H9 (cell line): ENCODE results near the gene IMMP1L. TPM values are rescaled to one million over a fixed set of nuclear protein-coding genes. Genes with fewer than 3 reads are reported as not detected.

ENCODE experiments used
- DNase-seq: peaks from one replicate; pipeline ENCODE4 v3.0.0-alpha.2; 2017
- H2AFZ ChIP-seq: one replicate; pipeline ENCODE4 v1.6.1; 2013; ENCODE audit warnings: mild to moderate bottlenecking, low read length, control low read depth, moderate library complexity
- H2AK5ac ChIP-seq: 2 replicates; pipeline ENCODE4 v1.6.1; 2013; ENCODE audit warnings: low read length, control low read depth, mixed read lengths; ENCODE audit not compliant: insufficient read length
- H2BK120ac ChIP-seq: one replicate; pipeline ENCODE4 v1.6.1; 2013; ENCODE audit warnings: low read depth, mild to moderate bottlenecking, low read length, control low read depth, inconsistent platforms; ENCODE audit not compliant: poor library complexity, severe bottlenecking
- H2BK12ac ChIP-seq: 2 replicates; pipeline ENCODE4 v1.6.1; 2013; ENCODE audit warnings: low read length, control low read depth, mixed read lengths, low read depth; ENCODE audit not compliant: insufficient read length
- H2BK15ac ChIP-seq: 2 replicates; pipeline ENCODE4 v1.6.1; 2013; ENCODE audit warnings: low read depth, low read length, control low read depth
- H2BK20ac ChIP-seq: one replicate; pipeline ENCODE4 v1.6.1; 2013; ENCODE audit warnings: low read depth, mild to moderate bottlenecking, low read length, control low read depth, inconsistent platforms; ENCODE audit not compliant: poor library complexity, severe bottlenecking
- H2BK5ac ChIP-seq: 2 replicates; pipeline ENCODE4 v1.6.1; 2013; ENCODE audit warnings: low read length, control low read depth, mixed read lengths; ENCODE audit not compliant: insufficient read length
- H3K14ac ChIP-seq: 2 replicates; pipeline ENCODE4 v1.6.1; 2013; ENCODE audit warnings: low read length, control low read depth; ENCODE audit not compliant: insufficient read depth
- H3K18ac ChIP-seq: 2 replicates; pipeline ENCODE4 v1.6.1; 2013; ENCODE audit warnings: low read depth, mild to moderate bottlenecking, mixed read lengths, low read length, control low read depth; ENCODE audit not compliant: insufficient read length
- H3K23ac ChIP-seq: 2 replicates; pipeline ENCODE4 v1.6.1; 2013; ENCODE audit warnings: low read length, control low read depth, mixed read lengths, low read depth; ENCODE audit not compliant: insufficient read length
- H3K23me2 ChIP-seq: 2 replicates; pipeline ENCODE4 v1.6.1; 2013; ENCODE audit warnings: low read depth, mild to moderate bottlenecking, mixed read lengths, low read length, control low read depth; ENCODE audit not compliant: insufficient read length, poor library complexity, severe bottlenecking
- H3K27ac ChIP-seq: 2 replicates; pipeline ENCODE4 v1.5.1; 2013; ENCODE audit warnings: low read length, control low read depth, mixed read lengths, low read depth; ENCODE audit not compliant: insufficient read length
- H3K27me3 ChIP-seq: 2 replicates; pipeline ENCODE4 v1.6.1; 2013; ENCODE audit warnings: low read length, control low read depth, inconsistent platforms; ENCODE audit not compliant: insufficient read depth
- H3K4ac ChIP-seq: 2 replicates; pipeline ENCODE4 v1.6.1; 2013; ENCODE audit warnings: low read depth, mild to moderate bottlenecking, control low read depth, inconsistent platforms, low read length, moderate library complexity
- H3K4me1 ChIP-seq: 2 replicates; pipeline ENCODE4 v1.6.1; 2013; ENCODE audit warnings: low read length, control low read depth, inconsistent platforms; ENCODE audit not compliant: insufficient read depth
- H3K4me2 ChIP-seq: 2 replicates; pipeline ENCODE4 v1.6.1; 2013; ENCODE audit warnings: low read length, control low read depth, mixed read lengths; ENCODE audit not compliant: insufficient read length, insufficient read depth
- H3K56ac ChIP-seq: 2 replicates; pipeline ENCODE4 v1.6.1; 2013; ENCODE audit warnings: low read depth, mild to moderate bottlenecking, mixed read lengths, low read length, control low read depth; ENCODE audit not compliant: insufficient read length
- H3K79me1 ChIP-seq: 2 replicates; pipeline ENCODE4 v1.6.1; 2013; ENCODE audit warnings: low read depth, mild to moderate bottlenecking, moderate library complexity, low read length, control low read depth, inconsistent platforms; ENCODE audit not compliant: insufficient read depth, poor library complexity, severe bottlenecking
- H3K79me2 ChIP-seq: 2 replicates; pipeline ENCODE4 v1.6.1; 2013; ENCODE audit warnings: low read length, control low read depth, inconsistent platforms; ENCODE audit not compliant: insufficient read depth
- H3K9ac ChIP-seq: 2 replicates; pipeline ENCODE4 v1.6.1; 2013; ENCODE audit warnings: low read length, control low read depth, mixed read lengths; ENCODE audit not compliant: insufficient read length; ENCODE audit errors: extremely low read depth
- H3K9me3 ChIP-seq: one replicate; pipeline ENCODE4 v1.6.1; 2013; ENCODE audit warnings: low read depth, low read length, inconsistent platforms; ENCODE audit not compliant: control insufficient read depth
- H3T11ph ChIP-seq: one replicate; pipeline ENCODE4 v1.6.1; 2013; ENCODE audit warnings: mild to moderate bottlenecking, low read length, control low read depth, inconsistent platforms
- H4K20me1 ChIP-seq: one replicate; pipeline ENCODE4 v1.6.1; 2013; ENCODE audit not compliant: control insufficient read depth, insufficient read length, insufficient read depth
- H4K5ac ChIP-seq: 2 replicates; pipeline ENCODE4 v1.6.1; 2013; ENCODE audit warnings: low read depth, mild to moderate bottlenecking, mixed read lengths, low read length, control low read depth; ENCODE audit not compliant: insufficient read length
- H4K8ac ChIP-seq: replicated peaks from 2 replicates; pipeline ENCODE4 v1.6.1; 2013; ENCODE audit warnings: low read length, control low read depth, mixed read lengths, low read depth; ENCODE audit not compliant: insufficient read length
- H4K91ac ChIP-seq: 2 replicates; pipeline ENCODE4 v1.6.1; 2013; ENCODE audit warnings: low read depth, mild to moderate bottlenecking, moderate library complexity, mixed read lengths, low read length, control low read depth; ENCODE audit not compliant: insufficient read length
- H3K27ac Mint-ChIP-seq, 3 experiments: 2 replicates in 2 of 3; 3 replicates in 1 of 3; pipeline ENCODE4 v1.8.0; 2020 to 2021; ENCODE audit warnings: mixed read lengths in 3 of 3, mild to moderate bottlenecking in 1 of 3, moderate library complexity in 1 of 3
- H3K27me3 Mint-ChIP-seq: 2 replicates; pipeline ENCODE4 v1.8.0; 2021; ENCODE audit warnings: low read depth, mild to moderate bottlenecking, moderate library complexity, mixed read lengths
- H3K36me3 Mint-ChIP-seq, 3 experiments: 2 replicates in 2 of 3; 3 replicates in 1 of 3; pipeline ENCODE4 v1.8.0; 2020 to 2021; ENCODE audit warnings: low read depth in 3 of 3, mixed read lengths in 3 of 3; ENCODE audit not compliant: insufficient read depth in 1 of 3
- H3K4me1 Mint-ChIP-seq, 2 experiments: 2 replicates each; pipeline ENCODE4 v1.8.0; 2020; ENCODE audit warnings: mixed read lengths in 2 of 2
- H3K4me3 Mint-ChIP-seq, 2 experiments: 2 replicates in 1 of 2; 3 replicates in 1 of 2; pipeline ENCODE4 v1.8.0; 2020 to 2021; ENCODE audit warnings: mild to moderate bottlenecking in 2 of 2, mixed read lengths in 2 of 2, moderate library complexity in 1 of 2
- H3K9me3 Mint-ChIP-seq, 2 experiments: 2 replicates in 1 of 2; 3 replicates in 1 of 2; pipeline ENCODE4 v1.8.0; 2020; ENCODE audit warnings: mild to moderate bottlenecking in 2 of 2, mixed read lengths in 2 of 2, moderate library complexity in 1 of 2
- WGBS: extraction: QIAGEN DNeasy Blood & Tissue Kit; methylation state at CpG from one replicate; pipeline ENCODE4 v1.1.7; 2013; ENCODE audit warnings: missing lambda C conversion rate, low lambda C conversion rate, mixed read lengths; ENCODE audit not compliant: insufficient read length; ENCODE audit errors: extremely low coverage; 5-methylcytosine and 5-hydroxymethylcytosine counted together
- total RNA-seq: library from RNA; stranded (reverse); gene quantifications from 2 replicates; pipeline ENCODE4 v1.2.1, GENCODE V29; 2021
- TF ChIP-seq, protein P1 (sequence below): fragments of 200-600 bp; sonication (generic); conservative IDR thresholded peaks from 3 replicates; pipeline ENCODE4 v1.8.0; 2021; ENCODE audit warnings: antibody characterized with exemption, mild to moderate bottlenecking

IMMP1L gene
- total RNA-seq, 1 experiment from 2014 or later = 27.0 TPM

DNA sequence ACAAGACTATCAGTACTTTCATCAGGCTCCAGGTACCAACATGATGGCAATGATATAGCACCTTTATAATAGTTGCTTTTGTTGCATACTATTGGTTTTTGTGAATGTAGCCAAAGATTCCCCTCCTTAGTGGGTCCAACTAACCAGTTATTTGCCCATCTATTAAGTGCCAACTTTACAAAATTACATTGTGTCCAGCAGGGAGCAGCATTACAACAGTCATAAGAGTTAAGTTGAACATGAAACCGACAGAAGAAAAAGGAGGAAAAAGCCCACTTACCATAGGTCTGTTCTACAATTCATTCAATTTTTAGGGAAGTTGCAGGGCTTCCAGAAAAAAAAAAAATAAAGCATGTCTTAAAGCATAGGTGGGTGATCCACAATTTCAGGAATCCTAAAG lies 21.6 kb downstream of the IMMP1L start:
- Mint-ChIP-seq H3K9me3 (no peaks in the 10 kb centered on the region), H3K27me3 (no peaks in the 10 kb centered on the region), H3K4me1 (peaks cover 28 to 34% of the 10 kb centered on the region in 2 experiments), H3K36me3 (peaks cover under 1 to 6% (median 5%) of the 10 kb centered on the region in 3 experiments; a peak in 5 of 7 replicates), H3K27ac (no peak overlapping the region), H3K4me3 (no peak overlapping the region)
- Histone ChIP-seq H3K27me3 (no peaks in the 10 kb centered on the region), H3K9me3 (no peaks in the 10 kb centered on the region), H3K79me1 (no peaks in the 10 kb centered on the region), H4K8ac (no peak overlapping the region), H2BK20ac (no peak overlapping the region), H3K79me2 (no peaks in the 10 kb centered on the region; the same call in 1 of the 2 replicates), H3K18ac (no peak overlapping the region), H2AK5ac (no peak overlapping the region), H3K56ac (no peak overlapping the region), H3K23ac (no peak overlapping the region), H2BK120ac (no peak overlapping the region), H3K4me1 (peaks cover 2% of the 10 kb centered on the region; the same call in 1 of the 2 replicates), H2BK5ac (no peak overlapping the region), H4K5ac (no peak overlapping the region), H2BK15ac (no peak overlapping the region), H4K20me1 (no peaks in the 10 kb centered on the region), H3K9ac (no peak overlapping the region), H4K91ac (no peak overlapping the region), H3K14ac (no peak overlapping the region), H2BK12ac (no peak overlapping the region), H3K23me2 (no peaks in the 10 kb centered on the region), H3K27ac (no peak overlapping the region), H3T11ph (no peak overlapping the region), H3K4ac (no peak overlapping the region), H3K4me2 (no peak overlapping the region), H2AFZ (no peak overlapping the region)
- WGBS = no CpG with 5 or more reads among the region's 1 CpG
- TF ChIP-seq, protein P1, sequence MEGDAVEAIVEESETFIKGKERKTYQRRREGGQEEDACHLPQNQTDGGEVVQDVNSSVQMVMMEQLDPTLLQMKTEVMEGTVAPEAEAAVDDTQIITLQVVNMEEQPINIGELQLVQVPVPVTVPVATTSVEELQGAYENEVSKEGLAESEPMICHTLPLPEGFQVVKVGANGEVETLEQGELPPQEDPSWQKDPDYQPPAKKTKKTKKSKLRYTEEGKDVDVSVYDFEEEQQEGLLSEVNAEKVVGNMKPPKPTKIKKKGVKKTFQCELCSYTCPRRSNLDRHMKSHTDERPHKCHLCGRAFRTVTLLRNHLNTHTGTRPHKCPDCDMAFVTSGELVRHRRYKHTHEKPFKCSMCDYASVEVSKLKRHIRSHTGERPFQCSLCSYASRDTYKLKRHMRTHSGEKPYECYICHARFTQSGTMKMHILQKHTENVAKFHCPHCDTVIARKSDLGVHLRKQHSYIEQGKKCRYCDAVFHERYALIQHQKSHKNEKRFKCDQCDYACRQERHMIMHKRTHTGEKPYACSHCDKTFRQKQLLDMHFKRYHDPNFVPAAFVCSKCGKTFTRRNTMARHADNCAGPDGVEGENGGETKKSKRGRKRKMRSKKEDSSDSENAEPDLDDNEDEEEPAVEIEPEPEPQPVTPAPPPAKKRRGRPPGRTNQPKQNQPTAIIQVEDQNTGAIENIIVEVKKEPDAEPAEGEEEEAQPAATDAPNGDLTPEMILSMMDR = peak; percentile 58
- DNase-seq = no peak
